ENCODE data around the gene MRPS27.

DNA sequence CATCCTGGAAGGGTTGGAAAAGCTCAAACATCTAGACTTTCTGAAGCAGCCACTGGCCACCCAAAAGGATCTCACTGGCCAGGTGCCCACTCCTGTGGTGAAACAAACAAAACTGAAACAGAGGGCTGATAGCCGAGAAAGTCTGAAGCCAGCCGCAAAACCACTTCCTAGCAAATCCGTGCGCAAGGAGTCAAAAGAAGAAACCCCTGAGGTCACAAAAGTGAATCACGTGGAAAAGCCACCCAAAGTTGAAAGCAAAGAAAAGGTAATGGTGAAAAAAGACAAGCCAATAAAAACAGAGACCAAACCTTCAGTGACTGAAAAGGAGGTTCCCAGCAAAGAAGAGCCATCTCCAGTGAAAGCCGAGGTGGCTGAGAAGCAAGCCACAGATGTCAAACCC, 125.2 kb downstream of the MRPS27 start:
- TF ChIP-seq, protein P1, sequence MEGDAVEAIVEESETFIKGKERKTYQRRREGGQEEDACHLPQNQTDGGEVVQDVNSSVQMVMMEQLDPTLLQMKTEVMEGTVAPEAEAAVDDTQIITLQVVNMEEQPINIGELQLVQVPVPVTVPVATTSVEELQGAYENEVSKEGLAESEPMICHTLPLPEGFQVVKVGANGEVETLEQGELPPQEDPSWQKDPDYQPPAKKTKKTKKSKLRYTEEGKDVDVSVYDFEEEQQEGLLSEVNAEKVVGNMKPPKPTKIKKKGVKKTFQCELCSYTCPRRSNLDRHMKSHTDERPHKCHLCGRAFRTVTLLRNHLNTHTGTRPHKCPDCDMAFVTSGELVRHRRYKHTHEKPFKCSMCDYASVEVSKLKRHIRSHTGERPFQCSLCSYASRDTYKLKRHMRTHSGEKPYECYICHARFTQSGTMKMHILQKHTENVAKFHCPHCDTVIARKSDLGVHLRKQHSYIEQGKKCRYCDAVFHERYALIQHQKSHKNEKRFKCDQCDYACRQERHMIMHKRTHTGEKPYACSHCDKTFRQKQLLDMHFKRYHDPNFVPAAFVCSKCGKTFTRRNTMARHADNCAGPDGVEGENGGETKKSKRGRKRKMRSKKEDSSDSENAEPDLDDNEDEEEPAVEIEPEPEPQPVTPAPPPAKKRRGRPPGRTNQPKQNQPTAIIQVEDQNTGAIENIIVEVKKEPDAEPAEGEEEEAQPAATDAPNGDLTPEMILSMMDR (IDR thresholded peaks at IDR 0.05), result no peak
- TF ChIP-seq POLR2AphosphoS5 (IDR thresholded peaks at IDR 0.05), result no peak
- no peak for TF ChIP-seq EP300 (IDR thresholded peaks at IDR 0.05; ENCODE audit: low read depth)
- no peak for TF ChIP-seq POLR2A (IDR thresholded peaks at IDR 0.05)

Data from transverse colon (tissue), 4 donors.